NCI-H748 treated with DMSO at 0.1 percent for 48 hours (cell line): ENCODE measurements around the gene FBXL7.

Source experiments
- DNase-seq: peaks from one replicate; lab custom pipeline; 2025; lab: John Stamatoyannopoulos, UW

FBXL7 gene

DNA sequence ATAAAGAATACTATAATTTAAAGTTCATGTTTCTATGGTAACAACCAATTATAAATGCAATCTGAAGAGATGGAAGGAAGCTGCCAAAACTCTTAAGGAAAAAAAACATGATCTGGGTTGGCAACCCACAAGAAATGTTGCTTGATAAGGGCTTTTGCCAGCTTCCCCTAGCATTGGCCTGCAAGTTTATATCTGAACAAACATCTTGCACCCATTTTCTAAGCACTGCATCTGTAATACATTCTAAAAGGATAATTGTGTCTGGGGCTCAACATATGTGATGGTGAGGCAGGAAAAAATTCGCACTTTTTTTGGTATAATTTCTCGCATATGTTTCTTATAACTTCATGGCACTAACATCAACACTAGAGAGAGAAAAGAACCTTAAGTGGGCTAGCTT is 276.4 kb downstream of the FBXL7 start:
- no peak for DNase-seq

DNA sequence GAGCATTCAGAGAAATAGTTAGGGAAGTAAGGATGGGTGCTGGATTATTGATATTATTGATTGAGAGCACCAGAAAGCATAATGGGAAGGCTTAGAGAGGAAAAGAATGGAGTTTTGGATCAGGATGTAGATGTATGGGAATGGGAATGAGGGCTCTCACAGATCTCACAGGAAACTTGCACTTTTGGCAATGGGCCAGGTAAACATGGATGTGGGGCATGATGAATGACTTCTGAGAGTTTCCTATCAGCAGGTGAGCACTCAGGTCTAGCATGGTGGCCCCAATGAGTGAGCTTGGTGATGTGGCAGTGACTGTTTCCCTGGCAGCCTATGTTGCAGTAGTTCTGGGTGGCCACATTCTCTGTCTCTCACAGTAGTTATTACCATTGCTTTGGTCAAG is 283.8 kb downstream of the FBXL7 start:
- DNase-seq: no peak

DNA sequence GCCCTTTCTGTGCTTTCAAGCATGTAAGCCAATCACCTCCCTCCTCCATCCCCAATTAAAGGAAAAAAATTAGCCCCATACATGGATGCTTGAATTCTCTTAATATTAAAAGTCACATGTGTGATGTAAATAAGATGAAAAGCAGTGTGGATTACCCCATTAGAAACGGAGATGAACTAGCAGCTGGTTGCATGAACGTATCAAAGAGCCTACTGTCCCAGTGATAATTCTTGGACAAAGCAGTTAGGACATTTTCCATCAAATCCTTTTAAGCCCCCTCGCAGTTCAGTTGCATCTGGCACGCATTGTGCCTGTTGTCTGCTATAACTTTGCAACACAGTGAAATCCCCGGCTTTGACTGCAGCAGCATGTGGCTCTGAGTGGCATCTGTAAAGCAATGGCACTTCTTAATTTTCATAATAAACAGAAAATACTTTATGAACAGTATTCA is 285.6 kb downstream of the FBXL7 start:
- no peak for DNase-seq

DNA sequence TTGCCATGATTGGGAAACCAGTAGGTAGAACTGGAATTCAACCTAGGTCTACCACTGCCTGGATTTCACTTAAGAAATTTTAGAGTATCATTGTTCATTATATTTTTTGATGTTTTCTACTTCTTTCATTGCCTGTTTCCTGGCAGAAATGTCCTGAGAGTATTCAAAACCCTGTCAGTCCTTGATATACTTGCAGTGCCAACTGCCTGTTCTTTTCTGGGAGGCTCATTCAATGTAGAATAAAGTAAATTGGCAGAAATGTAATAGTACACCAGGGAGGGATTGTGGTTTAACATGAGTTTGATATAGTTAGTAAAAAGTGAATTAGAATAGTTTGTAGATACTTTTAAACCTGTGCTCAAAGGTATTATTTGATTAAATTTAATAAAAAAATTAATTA is 286.3 kb downstream of the FBXL7 start:
- DNase-seq: no peak

DNA sequence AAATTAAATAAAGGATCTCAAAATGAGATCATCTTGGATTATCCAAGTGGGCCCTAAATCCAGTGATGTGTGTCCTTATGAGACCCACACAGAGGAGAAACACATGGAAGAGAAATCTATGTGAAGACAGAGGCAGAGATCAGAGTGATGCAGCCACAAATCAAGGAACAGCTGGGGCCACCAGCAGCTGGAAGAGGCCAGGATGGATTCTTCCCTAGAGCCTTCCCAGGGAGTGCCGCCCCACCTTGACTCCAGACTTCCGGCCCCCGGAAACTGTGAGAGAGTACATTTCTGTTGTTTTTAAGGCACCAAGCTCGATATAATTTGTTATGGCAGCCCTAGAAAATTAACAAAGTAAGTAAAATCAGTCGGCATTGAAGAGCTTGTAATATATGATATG is 286.9 kb downstream of the FBXL7 start:
- no peak for DNase-seq

DNA sequence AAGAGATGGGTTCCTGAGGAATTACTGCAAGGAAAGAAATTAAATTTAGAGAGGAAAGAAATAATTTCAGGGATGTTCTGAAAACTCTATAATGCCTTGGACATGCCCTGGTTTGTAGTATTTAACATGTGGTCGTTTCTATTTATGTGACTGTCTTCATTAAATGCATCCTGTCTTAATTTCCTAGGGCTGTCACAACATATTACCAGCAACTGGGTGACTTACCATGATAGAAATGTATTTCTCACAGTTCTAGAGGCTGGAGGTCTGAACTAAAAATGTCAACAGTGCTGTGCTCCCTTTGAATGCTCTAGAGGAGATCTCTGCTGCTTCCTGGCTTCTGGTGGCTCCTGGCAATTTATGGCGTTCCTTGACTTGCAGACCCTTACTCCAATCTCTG is 287.7 kb downstream of the FBXL7 start:
- DNase-seq: no peak

DNA sequence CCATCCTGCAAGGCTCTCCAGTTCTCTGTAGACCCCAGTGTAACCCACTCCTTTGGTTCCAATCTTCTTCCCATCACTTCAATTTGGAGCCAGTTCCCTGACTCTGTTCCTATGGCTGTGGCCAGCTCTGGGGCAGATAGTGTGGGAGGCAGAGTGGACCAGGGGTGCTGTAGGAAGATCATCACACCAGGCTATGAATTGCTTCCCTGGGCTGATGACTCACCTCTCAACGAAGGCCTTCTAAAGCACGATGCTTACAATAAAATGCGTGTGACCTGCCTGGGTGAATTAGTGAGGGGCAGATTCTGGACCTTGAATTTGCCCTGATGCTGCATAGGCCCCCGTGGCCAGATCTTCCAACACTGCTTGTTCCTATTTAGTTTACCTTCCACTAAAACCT is 289.7 kb downstream of the FBXL7 start:
- no peak for DNase-seq

DNA sequence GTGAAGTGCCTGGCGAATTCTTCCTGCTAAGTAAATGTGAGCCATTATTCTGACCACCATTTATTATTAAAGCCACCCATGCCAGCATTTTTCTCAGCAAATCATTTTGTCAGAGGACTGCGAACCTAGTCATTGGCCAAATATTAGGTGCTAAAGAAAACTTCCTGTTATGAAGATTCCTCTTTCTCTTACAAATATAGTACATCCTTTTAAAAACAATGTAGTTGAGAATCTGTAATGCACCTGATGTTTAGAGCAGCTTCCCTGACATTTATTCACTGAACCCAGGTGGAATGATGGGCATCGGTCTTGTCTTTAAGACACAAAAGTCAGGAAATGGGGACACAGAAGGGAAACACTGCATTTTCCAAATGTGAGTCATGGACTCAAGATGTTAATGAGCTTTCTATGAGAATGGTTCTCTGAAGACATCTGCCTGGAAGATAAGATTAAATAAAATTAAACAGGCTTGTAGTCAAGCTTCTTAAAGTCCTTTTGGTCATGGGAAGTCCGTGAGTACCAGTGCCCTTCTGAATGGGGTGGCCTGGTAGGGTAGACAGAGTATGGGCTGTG is 290.6 kb downstream of the FBXL7 start:
- DNase-seq: no peak

DNA sequence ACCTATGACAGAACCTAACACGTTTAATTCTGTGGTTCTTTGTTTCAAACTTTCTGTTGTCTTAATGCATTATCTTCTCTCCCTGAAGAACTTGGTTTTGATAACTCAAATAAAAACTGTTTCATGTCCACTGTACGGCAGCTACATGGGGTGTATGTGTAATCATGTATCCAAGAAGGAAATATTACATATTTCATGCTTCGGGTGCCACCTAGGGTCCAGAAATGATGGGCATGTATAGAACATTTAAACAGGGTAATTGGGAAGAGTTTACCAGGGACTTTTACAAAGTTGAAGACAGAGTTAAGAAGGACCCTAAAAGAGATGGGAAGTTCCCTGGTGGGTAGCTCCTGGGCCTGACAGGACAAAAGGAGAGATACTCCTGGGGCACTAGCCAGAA is 291.3 kb downstream of the FBXL7 start:
- DNase-seq: no peak

DNA sequence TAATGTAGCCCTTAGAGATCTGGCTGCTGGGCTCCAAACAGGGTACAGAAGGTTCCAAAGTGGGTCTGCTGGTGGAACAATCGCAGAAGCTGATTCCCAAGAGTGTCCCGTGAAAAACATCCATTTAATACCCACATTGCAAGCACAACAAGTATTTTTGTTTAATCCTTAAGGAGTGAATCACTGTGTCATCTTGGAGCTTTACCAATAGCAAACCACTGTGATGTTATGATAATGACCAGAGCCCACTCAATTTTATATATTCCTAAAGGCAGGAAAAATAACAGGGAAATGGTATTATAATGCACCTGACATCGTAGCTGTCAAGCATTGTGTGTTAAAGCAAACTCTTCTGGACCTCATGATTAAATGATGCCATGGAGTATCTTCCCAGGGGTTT is 291.9 kb downstream of the FBXL7 start:
- DNase-seq: no peak

DNA sequence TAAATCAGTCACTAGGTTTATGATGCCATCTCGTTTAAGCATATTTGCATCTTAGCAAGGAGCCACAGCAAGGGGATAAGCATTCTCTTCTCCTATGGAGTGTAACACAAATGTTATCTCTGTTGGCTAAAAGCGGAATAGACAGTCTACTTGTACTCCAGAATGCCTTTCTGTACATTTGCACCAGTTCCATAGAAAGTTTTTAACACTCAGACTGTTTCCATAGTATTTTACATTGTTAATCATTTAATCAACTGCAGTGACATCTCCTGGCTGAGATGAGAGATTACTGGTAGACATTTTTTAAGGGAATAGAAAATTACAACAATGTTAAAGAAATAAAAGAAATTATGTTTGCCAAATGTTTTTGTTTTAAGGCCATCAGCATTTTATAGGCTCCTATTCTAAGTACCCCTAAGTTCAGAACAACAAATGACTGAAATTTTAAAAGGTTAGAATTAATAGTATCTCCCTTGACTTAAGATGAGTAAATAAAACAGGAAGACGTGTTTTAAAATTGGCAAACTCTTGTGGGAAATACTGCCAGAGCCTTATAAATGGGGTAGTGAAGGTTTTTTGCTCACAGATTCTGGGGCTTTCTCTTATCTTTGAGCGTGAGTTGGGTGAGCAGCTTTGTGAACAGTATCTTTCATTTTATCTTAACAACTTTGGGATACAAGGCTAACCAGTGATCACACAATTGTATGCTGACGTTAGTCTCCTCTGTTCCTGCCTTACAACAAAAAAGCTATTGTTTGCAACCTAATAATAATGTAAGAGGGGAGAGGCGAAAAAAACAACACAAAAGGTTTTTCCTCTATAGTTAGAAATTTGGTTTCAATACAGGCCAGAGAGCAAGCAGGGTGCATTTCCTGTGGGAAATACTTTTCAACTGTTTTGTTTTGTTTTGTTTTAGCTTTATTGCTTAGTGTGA is 294.3 kb downstream of the FBXL7 start:
- no peak for DNase-seq

DNA sequence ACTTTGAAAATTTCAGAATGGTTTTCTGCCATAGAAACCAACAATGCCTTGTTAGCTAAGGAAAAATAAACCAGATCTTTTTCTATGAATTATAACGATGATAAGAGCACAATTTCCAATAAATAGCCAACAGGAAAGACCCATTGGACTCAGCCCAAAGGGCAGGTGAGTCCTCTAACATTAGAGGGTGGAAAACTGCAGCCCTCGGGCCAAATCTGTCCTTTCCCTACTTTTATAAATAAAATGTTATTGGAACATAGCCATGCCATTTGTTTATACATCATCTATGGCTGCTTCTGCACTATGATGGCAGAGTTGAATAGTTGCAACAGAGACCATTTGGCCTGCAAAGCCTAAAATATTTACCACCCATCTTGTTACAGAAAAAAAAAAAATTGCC is 296.1 kb downstream of the FBXL7 start:
- no peak for DNase-seq

DNA sequence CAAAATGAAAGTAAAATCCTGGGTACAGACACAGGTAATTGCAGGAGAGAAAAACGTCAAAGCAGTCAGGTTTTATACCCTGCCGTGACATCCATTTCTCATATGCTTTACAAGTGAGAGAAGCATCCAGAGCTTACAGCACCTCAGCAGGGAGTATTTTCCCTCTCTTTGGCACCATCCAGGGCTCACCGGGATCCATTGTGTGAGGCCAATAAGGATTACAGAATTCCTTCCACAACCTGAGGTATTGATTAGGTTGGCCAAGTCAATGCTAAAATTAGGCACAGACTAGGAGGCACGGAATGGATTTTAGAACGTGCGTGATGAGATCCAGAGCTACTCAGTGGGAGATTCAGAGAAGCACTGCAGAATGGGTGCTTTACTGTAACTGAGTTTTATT is 296.6 kb downstream of the FBXL7 start:
- no peak for DNase-seq

DNA sequence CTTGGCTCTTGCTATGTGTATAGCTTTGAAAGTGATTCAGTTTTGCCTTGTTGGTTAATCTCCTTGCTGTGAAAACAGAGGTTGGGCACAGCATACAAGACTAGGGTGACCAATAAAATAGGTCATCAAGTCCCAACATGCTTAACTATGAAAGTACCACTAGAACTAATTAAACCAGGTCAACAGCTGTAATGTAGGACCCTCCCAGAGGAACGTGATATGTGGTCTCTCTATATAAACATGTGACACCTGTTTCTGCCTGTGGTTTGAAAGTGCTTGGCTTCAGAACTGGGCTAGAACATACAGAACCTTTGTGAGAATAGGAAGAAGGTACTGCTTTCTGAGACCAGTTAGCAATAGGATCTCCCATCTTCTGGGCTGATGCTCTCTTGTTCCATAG is 297.1 kb downstream of the FBXL7 start:
- no peak for DNase-seq

DNA sequence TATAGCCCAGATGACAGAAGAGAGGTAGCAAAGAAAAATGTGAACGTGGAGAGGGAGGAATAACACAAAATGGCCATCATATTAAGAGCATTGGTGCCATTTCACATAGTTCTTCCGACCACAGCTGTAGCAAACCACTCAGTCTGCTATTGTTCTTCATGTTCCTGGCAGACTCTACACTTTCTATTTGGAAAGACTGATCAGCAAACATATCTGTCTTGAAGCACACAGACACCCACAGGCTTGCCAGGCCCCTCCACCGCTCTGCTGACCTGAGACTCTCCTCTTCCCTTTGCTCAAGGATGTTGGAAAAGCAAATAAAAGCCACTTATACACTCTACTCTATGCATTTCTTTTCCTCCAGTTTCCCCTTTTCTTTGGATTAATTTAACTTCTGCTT is 298.0 kb downstream of the FBXL7 start:
- DNase-seq: no peak

DNA sequence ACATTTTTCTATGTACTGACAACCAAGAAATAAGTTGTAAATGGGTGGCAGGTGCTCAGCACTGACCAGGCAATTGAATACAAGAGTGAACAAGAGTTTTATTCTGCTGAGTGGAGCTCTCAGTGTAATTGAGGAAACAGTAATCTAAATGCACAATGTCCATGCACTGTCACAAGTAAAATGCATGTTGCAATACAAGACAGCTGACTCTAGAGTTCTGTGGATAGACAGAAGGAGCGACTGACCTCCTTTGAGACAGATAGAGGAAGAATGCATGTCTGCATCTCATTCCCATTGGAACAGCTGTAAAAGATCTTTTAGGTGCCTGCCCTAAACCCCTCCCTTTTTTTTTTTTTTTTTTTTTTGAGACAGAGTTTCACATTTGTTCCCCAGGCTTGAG is 299.0 kb downstream of the FBXL7 start:
- no peak for DNase-seq

DNA sequence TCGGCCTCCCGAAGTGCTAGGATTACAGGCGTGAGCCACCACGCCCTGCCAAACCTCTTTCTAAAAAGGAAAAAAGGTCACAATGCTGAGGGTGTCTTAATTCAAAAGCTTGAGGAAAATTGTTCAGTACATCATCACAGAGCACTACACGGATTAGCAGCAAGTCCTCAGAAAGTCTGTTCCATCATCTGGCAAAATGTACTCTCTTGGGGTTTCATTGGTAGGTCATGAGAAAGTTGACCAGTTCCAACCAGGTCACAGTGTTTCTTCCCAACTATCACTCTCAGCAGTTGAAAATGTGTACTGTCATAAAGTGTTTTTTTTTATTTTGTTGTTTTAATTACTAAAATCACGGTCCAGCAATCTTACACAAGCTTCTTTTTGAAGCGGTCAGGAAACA is 299.6 kb downstream of the FBXL7 start:
- no peak for DNase-seq

DNA sequence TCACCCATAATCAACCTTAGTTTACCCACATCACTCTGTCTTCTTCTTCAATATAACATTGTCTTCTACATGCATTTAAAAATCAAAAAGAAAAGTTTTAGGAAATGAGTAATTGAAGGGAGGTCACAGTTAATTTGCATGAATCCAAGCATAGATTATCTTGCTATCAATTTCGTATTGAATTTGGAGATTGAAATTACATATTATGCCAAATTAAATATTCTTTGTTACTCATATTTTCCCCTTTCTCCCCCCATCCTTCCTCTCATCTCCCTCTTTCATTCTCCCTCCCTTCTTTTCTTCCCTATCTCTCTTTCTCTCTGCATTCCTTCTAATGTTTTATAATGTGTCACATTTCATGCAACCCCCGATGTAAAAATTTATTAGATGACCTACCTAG is 303.3 kb downstream of the FBXL7 start:
- no peak for DNase-seq

DNA sequence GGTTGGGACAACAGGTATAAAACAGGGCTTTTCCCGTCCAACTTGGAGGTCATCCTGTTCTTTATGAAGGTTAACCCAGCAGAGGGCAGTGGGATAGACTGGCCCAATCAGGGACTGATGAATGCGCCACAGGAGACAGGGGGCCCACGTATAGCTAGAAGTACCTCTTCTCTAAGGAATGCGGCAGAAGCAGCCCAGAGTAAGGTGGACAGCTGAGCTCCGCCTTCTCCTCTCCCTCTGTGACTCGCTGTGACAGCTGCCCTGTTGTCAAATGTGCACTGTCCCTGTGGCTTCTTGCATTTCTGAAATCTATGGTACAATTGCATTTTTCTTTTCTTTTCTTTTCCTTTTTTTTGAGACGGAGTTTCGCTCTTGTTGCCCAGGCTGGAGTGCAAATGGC is 306.6 kb downstream of the FBXL7 start:
- DNase-seq: no peak

DNA sequence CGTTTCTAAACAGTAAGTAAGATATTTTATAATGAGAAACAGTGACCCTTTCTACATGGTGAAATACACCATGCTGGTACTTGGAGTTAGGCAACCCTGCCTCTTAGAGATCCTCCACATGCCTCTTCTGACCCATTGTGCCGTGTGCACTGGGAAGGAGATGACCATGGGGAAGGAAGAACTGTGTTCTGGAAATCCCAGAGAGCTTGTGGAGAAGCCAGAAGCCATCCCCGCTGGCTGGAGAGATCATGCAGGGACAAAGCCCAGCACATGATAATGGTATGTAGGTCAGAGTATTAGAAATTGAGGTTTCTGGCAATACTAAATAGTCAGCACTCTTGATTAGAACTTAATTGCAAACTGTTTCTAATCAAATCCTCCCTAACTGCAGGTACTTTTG is 307.3 kb downstream of the FBXL7 start:
- DNase-seq: no peak

DNA sequence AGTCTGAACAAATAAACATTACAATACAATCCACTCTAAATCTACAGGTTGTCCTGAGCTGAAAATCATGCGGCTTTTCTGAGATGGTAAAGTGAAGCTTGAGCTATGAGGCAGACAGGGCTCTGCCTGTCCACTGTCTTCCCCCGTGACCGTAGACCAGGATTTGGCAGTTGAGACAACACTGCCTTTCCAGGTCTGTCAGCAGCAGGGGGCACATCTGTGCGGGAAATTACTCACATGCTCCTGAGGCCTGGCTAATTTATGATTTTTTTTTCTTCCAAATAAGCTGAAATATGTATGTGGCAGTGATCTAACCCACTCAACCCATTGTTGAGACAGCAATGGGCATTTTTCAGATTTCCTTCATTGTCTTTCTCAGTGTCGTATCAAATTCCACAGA is 307.9 kb downstream of the FBXL7 start:
- no peak for DNase-seq

DNA sequence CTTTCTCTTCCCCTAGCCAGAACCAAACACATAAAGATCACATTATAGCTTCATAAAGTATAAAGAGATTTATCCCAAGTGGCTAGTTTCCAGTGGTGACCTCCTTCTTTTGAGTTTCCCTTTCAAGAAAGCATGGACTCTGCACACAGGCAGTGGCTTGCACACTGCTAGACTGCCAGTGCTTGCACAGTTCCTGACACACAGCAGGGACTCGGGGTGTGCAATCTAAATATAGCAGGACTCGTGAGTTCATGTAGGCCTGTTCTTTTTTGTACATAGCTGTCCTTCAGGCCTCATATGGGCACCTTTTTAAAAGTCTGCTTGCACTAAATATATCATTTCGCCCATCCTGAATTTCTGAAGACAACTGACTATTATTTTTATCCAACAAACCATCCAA is 308.6 kb downstream of the FBXL7 start:
- no peak for DNase-seq

DNA sequence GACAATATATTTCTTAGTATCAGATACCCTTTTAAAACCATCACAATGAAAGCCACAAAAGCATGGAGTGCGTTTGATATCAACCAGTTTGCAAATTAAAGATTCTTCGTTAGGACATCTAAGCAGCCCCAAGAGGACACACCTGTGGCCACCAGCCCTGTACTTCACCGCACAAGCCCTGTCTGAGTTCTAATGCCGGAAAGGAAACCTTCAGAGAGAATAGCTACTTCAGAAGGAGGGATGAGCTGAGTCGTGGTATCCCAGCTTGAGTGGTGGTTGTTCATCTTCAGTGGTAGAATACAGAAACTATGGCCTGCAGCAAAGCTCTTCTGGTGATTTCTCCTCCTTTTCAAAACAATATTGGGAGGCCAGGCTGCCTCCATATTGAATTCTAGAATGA is 319.6 kb downstream of the FBXL7 start:
- no peak for DNase-seq

DNA sequence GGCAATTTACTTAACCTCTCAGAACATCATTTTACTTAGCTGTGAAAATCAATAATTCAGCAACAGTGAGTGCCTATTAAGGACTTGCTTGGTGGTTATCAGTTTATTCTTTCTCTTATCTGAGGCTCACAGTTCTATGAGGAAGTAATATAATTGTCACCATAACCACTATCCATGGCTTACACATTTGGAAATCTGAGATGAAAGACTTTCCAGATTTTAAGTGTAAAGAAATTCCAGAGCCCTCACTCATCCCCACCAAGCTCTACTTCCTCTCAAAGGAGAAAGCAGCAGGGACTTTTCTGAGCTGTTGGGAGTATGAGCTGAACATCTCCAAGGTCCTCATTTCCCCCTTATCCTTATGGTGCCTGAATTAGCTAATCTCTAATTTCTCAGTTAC is 321.5 kb downstream of the FBXL7 start:
- no peak for DNase-seq
